Measurements from ENCODE around the gene SGCD.

SGCD gene

DNA sequence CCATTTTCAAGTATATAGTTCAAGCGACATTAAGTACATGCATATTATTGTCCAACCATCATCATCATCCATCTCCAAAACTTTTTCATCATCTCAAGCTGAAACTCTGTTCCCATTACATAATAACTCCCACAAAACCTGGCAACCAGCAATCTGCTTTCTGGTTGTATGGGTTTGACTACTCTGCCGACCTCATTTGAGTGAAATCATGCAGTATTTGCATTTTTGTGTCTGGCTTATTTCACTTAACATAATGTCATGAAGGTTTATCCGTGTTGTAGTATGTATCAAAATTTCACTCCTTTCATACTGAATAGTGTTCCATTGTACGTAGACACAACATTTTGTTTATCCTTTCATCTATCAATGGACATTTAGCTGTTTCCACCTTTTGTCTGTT lies 74.8 kb downstream of the SGCD start:
- no peak for DNase-seq (ENCODE audit: low spot score)

GRCh38 chr5:156402387-156402921 lies 75.5 kb downstream of the SGCD start:
- DNase-seq (ENCODE audit: low spot score), result no peak

DNA sequence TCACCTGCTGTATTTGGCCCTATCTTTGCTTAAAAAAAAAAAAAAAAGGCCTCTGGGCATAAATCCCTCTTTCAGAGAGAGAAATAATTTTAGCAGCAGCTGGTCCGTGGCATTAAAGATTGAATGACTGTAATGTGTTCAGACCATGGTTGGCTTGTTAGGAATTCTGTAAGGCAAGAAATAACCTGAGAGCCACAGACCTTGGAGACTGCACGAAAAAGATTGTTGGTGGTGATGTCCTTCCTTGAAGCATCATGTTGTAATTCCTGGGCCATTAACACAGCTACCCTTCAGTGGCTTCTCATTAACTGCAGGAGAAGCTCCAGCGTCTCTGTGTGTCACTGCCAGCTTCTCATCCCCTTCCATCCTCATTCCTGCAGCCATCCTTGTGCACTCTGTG lies 79.0 kb downstream of the SGCD start:
- DNase-seq (ENCODE audit: low spot score), result no peak

DNA sequence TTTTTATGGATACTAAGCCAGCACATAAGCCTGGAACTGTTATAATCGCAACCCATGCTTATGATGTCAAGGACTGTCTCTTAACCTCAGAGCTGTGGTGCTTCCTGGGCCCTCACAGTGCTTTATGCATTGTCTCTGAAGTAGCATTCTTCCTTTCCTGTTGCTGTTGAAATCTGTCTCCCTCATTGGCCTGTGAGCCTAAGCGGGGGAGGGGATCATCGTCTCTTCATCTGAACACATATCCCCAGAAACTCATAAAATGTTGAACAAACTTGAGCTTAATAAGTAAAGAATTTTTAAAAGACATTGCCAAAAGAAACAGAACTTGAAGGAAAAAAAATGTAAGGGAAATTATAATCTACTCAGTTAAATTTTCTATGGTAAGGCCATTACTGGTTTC lies 80.3 kb downstream of the SGCD start:
- no peak for DNase-seq (ENCODE audit: low spot score)

- DNase-seq (ENCODE audit: low spot score), result no peak
Measured at GRCh38 chr5:156409834-156410233, 82.9 kb downstream of the SGCD start.

DNA sequence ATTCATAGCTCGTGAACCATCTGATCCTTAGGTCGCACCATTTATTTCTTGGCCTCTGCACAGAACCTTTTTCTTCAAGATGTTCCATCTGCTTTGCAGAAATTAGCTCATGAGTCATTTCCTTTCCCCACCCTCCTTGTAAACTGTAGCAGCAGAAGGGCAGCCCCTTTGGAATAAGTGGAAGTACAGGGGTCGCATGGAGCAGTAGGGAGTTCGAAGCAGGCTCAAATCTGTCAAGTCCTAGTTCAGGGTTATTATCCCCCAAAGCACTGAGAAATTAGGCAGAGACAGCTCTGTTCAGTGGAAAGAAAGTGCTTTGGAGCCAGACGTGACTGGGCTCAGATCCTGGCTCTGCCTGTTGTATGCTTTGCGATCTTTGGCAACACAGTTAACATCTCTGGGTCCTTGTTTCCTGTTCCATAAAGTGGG lies 84.2 kb downstream of the SGCD start:
- peak; percentile 37 for DNase-seq (ENCODE audit: low spot score)

DNA sequence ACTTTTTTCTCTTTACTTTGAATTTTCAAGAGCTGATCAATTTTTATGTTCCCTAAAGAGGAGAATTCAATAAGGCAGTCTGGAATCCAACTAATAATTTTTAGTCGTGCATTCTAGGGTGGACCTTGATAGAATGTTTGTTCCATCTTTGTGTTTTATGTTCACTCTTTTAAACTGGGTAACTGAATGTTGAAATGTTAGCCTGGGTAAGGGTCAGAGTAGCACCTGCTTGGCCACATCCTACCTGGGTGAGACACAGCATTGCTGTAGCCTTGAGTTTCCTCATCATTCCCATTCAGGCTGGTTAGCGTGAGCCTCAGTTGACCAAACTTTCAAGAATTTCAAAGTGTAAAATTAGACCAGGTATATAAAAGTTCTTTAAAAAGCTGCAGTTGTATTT lies 85.0 kb downstream of the SGCD start:
- no peak for DNase-seq (ENCODE audit: low spot score)

GRCh38 chr5:156414391-156414790 lies 87.4 kb downstream of the SGCD start:
- no peak for DNase-seq (ENCODE audit: low spot score)

DNA sequence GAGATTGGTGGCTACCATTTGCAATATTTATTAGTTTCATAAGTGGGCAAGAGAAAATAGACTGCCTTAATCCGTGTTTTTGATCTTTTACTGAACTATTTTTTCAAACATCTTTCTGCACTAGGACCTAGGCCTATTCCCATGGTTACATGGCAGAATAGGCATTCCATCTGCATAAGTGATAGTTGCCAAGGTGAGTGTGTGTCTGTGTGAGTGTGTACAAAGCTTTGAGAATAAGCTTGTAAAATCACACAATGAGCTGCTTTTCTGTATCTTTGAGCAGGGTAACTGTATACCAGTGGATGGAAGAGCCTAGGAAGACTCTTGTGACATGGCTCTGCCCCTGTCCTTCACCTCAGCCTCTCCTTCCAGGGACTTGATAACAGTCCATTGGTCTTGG lies 92.7 kb downstream of the SGCD start:
- DNase-seq (ENCODE audit: low spot score), result no peak

GRCh38 chr5:156420665-156421064 lies 93.7 kb downstream of the SGCD start:
- no peak for DNase-seq (ENCODE audit: low spot score)

GRCh38 chr5:156421798-156422197 lies 94.8 kb downstream of the SGCD start:
- no peak for DNase-seq (ENCODE audit: low spot score)

GRCh38 chr5:156423597-156423996 lies 96.6 kb downstream of the SGCD start:
- no peak for DNase-seq (ENCODE audit: low spot score)

GRCh38 chr5:156427315-156427714 lies 100.4 kb downstream of the SGCD start:
- no peak for DNase-seq (ENCODE audit: low spot score)

GRCh38 chr5:156431956-156432829 lies 105.2 kb downstream of the SGCD start:
- no peak for DNase-seq (ENCODE audit: low spot score)

DNA sequence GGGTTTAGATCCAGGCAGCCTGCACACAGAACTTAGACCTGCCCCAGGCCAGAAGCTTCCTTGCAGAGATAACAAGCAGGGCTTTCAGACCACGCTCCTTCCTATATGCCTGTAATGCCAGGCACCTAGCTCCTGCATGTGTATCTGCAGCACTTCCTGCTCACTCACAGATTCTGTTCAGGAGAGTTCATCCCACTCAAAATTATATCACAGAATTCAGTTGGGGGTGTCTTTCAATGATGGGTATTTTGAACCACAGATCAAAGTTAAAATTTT lies 105.8 kb downstream of the SGCD start:
- no peak for DNase-seq (ENCODE audit: low spot score)

DNA sequence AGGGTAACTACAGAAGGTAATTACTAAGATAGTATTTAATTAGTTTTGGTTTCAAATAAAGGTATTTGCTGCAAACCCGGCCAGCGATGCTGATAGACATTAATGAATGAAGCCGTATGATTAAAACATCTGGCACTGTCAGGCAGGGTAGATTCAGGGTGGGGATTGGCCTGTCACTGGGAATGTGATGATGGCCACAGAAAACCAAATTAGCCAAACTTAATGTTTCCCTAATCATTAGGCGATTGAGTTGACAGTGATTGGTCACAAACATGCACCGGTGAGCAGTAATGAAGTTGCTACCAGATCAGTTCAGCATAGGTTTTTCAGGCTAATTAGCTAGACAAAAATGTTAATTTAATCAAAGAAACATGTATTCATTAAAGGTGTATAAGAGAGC lies 107.5 kb downstream of the SGCD start:
- DNase-seq (ENCODE audit: low spot score), result no peak

GRCh38 chr5:156435101-156435500 lies 108.1 kb downstream of the SGCD start:
- DNase-seq (ENCODE audit: low spot score), result no peak

- no peak for DNase-seq (ENCODE audit: low spot score)
Measured at GRCh38 chr5:156438076-156438475, 111.1 kb downstream of the SGCD start.

GRCh38 chr5:156444753-156445291 lies 117.9 kb downstream of the SGCD start:
- DNase-seq (ENCODE audit: low spot score), result no peak

- DNase-seq (ENCODE audit: low spot score), result no peak
Measured at GRCh38 chr5:156446526-156446925, 119.6 kb downstream of the SGCD start.

- no peak for DNase-seq (ENCODE audit: low spot score)
Measured at GRCh38 chr5:156450778-156451177, 123.8 kb downstream of the SGCD start.

GRCh38 chr5:156451505-156451904 lies 124.5 kb downstream of the SGCD start:
- no peak for DNase-seq (ENCODE audit: low spot score)

DNA sequence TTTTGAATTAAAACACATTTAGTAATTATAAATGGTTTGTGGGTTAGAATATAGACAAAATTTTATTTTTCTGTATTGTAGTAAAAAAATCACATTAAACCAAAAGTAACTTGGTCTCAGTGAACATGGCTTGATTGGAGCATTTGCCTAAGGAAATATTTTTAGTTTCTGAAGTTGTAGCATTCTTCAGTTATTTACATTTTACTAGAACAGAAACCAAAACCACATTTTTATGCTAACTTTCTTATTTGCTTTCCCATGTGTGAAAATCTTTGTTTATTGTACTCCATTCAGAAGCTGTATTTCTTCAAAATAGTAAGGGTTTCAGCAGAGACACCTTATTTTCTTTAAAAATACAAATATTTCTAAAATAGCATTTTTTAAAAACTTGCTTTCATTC lies 129.9 kb downstream of the SGCD start:
- DNase-seq (ENCODE audit: low spot score), result no peak

Measured in pons (tissue), 1 donor.